ENCODE results near the gene UBXN2A.

Gene UBXN2A

DNA sequence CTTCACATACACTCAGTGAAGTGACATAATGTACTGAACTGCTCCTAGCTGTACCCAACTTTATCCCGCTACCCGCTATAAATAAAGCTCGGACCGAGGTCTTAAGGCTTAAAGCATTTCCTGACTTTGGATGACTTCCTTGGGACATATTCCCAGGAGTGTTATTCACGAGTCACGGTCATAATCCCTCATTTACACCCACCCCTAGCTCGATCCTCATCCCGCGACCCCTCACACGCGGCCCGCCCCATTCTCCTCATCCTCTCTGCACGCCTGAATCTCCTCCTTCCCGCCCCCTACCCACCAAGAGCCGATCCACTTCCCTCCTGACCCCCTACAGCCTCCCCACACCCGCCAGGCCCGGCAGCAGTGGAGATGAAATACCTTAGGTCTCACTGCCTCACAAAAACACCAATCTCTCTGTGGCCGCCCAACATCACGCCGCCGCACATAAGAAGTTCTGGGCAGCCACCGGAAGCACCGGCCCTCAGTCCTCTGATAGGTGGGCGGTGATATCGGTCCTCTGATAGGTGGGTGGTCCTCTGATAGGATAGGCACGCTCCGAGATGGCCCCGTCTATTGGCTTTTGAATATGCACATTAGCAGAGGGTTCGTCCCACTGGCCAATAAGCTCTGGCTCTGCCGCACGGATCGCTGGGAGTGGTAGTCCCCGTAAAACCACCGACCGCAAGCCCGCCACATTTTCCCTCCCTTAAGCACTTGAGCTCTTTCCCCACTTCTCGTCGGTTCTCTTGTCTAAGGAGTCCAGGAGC lies 106.9 kb downstream of the UBXN2A start, which contains the start of gene WDCP:
Gene WDCP (minus strand): TSS at position 462 of the 773 bp plus-strand sequence. CDS start 7,897 bp downstream, outside the sequence.
- peak; percentile 99 for DNase-seq

DNA sequence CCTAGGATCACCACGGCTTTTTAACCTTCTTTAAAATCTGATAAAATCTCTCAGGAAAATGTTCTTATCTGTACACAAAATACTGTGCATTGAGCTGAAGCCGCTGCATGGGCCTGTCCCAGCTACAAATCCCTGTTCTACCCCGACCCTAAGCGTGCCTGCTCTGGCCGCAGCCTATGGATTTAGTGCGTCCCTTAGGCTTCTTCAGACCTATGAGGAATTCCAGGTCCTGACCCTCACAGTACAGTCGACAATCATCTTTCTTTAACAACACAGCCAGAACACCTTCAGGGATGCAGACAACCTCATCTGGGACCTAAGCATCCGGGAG lies 107.4 kb downstream of the UBXN2A start:
- DNase-seq = no peak

DNA sequence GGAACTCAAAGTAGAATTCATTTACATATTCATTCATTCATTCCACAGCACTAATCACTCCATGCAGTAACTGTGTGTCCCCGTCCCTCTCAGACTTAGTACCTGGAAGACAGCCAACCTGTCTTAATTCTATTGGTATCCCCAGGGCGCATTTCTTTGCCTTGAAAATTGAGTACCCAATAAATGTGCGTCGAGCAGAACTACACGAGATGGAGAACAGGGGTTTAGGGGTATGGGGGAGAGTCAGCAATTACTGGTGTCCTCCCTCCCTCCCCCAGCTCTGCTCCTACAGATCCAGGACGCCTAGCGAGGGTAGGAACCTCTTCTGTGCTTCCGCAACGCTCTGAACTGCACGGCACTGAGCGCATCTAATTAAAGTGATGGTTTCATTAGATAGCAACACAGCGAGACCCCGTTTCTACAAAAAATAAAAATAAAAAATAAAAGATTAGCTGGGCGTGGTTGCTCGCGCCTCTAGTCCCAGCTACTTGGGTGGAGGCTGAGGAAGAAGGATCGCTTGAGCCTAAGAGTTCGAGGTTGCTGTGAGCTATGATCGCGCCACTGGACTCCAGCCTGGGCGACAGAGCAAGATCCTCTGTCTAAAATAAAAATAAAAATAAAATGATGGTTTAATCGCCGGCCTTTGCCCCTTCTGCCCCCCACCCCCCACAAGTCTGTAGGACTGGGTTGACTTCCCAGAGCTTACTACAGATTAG lies 108.7 kb downstream of the UBXN2A start:
- no peak for DNase-seq

DNA sequence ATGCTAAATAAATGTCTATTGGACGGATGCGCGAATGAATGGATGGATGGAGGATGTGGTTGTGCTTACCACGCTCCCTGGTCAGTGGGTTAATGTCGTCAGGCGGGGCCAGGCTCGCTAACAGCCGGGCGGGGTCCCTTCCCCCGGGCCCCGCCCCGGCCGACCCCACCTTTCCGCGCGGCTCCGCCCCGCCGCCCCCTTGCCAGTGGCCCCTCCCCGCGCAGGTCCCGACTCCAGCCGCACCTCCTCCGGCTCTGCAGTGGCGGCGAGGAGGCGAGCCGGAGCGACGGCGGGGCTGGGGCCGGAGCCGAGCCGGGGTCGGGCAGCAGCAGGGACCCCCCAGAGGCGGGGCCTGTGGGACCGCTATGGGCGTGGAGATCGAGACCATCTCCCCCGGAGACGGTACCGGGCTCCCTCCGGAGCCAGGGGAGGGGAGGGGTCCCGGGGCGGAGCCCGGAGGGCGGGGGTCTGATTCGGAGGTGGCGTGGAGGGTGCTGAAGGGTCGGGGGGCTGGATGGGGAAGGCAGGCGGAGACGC lies 109.3 kb downstream of the UBXN2A start, which contains the start of gene FKBP1B:
Gene FKBP1B (plus strand): TSS at position 257 of the 537 bp plus-strand sequence. CDS start 109 bp downstream, at position 366.
- peak; percentile 43 for DNase-seq

DNA sequence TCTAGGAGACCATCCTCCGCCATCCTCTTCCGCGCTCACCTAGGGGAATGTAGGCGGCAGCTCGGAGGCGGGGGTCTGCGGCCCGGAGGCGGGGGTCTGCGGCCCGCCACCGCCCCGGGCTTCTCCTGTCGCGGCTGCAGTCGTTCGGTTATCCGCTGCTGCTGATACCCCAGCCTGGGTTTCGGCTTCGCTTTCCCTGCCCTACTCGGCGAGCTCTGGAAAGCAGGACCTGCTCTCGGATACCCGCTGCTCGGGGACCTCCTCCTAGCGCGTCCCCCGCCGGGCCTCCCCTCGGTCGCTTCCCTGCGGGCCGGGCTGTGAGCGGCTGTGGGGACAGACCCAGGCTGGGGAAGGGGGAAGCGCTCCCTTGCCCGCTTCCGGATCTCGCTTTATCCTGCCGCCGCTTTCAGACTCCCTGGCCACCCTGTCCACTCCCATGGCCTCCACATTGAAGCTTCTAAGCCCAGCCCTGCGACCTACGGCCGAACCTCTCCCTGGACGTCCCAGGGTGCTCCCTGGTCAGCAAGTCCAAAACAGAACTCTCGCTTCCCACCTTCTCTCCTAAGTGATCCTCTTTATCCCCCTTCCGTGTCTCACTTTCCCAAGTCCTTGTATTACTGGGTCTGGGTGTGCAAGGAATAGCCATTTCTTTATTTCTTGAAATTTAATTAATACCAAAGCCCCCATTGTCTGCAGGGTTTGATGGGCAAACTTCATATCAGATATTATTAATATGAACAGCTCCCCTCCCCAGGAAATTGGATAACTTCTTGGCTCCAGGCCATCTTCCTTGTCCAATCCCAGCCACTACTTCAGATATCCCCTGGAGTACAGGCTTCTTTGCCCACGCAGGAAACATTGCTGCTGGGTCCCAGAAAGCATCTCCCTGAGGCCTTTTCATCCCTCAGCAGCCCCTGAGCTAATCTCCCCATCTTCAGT lies 110.0 kb downstream of the UBXN2A start:
- DNase-seq = no peak

DNA sequence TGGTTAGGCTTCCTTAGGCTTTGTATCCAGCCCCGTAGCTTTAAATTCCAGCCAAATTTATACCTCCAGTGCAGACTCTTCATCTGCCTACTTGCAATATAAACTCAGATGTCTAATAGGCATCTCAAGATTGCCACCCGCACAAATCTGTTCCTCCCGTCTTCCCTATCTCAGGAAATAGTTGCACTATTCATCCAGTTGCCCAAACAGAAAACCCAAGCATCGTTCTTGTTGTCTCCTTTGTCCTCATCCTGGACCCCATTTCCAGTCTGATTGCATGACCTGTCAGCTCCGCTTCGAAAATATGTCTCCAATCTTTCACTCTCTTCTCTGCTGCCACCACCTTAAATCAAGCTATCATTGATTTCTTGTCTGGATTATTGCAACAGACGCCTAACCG lies 111.6 kb downstream of the UBXN2A start:
- no peak for DNase-seq

DNA sequence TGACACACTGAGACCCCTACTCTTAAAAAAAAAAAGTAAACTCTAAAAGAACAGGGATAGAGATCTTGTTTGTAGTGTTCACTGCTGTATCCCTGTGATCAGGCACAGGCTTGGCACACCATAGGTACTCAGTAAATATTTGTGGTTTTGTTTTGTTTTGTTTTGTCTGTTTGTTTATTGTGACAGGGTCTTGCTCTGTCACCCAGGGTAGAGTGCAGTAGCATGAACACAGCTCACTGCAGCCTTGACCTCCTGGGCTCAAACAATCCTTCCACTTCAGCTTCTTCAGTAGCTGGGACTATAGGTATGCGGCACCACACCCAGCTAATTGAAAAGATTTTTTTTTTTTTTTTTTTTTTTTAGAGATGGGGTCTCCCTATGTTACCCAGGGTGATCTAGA lies 112.7 kb downstream of the UBXN2A start:
- DNase-seq = no peak
